GM18499 (cell line): ENCODE results near the gene DEPDC5.
"Not testable (repeated sequence)": the region's sequence is repeated elsewhere in the genome, so short reads cannot be mapped to it uniquely, and the experiment has no call there.

ENCODE experiments used
- ATAC-seq: cut with Tn5 transposase; IDR thresholded peaks from one replicate; pipeline ENCODE4 v1.9.1; 2021; ENCODE audit warnings: moderate number of reproducible peaks; ENCODE audit not compliant: insufficient read depth, unreplicated experiment

The DEPDC5 gene

DNA sequence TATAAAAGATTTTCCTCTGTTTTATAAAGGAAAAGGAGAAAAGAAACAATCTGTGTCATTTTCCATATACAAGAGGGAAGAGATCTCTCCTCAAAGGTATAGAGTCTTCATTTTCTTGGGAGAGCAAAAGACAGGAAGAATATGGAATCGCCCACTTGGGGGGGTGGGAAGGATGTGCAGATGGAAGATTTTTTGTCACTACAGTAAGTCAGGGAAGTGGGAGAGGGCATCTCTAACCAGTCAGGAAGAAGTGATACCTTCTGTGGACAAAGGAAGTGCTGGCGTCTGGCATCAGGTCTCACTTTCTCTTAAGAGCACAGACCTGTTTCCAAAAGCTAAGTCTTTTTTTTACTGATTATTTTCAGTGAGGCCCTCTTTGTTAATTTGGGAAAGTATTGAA, 5.3 kb upstream of the DEPDC5 start:
- ATAC-seq: no peak

DNA sequence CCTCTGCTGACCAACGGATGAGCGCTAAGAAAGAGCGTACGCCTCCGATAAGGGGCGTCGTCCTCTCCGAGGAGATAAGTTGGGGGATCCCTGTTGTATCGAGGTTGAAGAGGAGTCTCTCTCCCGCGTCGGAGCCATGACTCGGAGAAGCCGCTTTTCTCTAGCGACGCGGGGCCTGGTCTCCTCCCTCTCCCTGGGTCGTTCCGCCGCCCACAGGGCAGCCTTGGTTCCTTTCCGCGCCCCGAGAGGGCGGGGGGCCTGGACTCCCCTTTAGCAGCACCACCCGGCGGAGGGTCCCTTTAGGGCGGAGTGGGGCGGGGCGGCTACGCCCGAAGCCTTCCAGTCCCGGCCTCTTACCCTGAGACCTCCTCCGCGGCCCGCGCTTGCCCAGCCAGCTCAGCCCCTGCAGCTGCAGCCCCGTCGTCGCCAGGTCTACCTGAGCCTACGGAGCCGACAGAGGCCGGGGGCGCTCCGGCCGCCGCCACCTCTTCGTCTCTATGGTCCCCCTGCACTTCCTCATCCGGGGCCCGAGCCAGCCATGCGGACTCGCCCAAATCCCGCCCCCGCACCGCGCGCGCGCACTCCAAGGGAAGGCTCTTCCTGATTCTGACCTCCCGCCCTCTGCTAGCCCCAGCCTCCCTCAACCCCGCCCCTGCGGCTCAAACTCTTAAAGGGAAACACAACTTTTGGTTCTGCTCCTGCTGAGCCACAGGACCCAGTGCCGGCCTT, 4.0 kb upstream of the DEPDC5 start, which contains the start of gene PRR14L:
Gene PRR14L (minus strand): TSS at position 497 of the 729 bp plus-strand sequence. CDS start 11,272 bp downstream, outside the sequence.
- peak; percentile 42 for ATAC-seq

DNA sequence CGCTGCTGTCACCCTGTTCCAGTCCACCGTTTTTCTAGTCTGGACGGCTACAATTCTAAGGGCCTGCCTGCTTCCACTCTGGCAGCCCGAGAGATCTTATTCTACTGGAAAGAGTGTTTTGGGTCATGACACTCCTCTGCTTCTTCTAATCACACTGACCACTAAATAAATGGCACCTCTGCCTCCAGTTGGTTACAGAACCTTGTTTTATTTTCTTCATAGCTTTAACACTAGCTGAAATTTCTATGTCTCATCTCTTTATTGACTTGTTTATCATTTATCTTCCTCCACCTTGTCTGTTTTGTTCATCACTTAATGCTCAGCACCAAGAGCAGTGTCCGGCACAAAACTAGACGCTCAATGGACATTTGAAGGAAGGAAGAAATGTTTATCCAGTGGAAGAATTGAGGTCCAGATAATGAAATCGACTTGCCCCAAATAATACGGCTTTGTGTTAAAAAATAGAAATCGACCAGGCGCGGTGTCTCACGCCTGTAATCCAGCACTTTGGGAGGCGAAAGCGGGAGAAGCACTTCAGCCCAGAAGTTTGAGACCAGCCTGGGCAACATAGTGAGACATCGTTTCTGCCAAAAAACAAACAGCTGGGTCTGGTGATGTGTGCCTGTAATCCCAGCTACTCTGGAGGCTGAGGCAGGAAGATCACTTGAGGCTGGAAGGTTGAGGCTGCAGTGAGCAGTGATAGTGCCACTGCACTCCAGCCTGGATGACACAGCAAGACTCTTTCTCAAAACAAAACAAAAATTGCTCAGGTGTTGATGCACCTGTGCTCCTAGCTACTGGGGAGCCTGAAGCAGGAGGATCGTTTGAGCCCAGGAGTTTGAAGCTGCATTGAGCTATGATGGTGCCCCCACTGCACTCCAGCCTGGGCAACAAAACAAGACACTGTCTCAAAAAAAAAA, 3.2 kb upstream of the DEPDC5 start:
- no peak for ATAC-seq

DNA sequence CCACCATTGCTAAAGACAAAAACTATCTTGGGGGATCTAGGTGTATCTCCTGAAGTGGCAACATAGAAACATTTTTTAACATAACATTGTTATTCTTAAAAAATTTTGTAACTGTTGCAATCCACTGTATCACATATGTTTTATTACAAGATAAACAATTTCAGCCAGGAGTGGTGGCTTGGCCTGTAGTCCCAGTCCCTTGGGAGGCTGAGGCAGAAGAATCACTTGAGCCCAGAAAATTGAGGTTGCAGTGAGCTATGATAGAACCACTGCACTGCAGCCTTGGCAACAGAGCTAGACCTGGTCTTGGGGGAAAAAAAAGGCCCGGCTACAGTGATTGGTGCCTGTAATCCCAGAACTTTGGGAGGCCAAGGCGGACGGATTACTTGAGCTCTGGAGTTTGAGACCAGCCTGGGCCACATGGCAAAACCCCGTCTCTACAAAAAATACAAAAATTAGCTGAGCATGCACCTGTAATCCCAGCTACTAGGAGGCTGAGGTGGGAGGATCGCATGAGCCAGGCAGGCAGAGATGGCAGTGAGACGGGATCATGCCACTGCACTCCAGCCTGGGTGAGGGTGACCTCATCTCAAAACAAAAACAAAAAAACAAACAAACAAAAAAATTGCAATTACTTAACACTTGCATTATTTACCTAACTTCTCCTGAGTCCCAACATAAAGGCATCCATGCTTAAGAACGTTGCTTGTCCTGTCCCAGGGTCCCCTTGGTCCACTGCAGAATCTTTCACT, 1.5 kb upstream of the DEPDC5 start:
- no peak for ATAC-seq

DNA sequence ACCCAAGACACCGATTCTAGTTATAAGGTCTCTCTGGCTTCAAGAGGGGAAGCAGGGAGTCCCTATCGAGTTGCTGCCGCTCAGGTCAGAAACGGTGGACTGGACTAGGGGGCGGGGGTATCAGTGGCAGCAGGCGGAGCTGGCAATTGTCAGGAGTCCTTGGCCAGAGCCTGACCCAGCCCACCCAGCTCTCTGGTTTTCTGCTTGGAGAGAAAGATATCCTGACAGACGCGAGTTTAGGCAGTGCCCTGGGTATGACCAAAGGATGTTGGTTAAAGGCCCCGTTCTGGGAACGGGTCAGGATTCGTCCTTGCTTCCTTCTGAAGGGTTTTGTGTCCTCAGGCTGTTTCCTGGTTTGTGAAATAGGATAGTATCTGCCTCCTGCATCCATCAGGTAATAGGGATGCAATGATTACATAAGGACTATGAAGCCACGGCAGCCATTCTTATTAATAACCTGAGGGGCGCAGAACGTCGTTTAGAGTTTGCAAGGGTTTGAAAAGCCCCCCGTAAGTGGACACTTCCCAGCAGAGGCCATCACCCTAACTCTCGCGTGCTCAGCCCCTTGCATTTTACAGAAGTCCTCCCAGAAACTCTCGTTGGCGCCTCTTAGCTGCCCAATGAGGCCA, 700 bp upstream of the DEPDC5 start:
- no peak for ATAC-seq

DNA sequence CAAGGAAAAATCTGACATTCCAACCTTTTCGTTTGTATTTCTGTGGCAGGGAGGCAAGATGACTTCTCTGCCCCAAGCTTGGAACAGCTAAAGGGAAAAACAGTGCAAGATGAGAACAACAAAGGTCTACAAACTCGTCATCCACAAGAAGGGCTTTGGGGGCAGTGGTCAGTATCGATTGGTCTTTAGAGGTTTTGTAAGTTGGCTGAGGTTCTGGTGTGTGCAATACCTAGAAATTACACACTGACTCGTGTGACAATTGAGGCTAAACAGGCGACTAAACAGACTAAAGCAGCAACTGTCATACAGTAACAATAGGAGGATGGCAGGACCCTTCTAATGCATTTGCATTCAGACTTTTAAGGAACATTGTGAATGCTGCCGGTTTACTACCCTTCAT, 994 bp downstream of the DEPDC5 start:
- no peak for ATAC-seq

DNA sequence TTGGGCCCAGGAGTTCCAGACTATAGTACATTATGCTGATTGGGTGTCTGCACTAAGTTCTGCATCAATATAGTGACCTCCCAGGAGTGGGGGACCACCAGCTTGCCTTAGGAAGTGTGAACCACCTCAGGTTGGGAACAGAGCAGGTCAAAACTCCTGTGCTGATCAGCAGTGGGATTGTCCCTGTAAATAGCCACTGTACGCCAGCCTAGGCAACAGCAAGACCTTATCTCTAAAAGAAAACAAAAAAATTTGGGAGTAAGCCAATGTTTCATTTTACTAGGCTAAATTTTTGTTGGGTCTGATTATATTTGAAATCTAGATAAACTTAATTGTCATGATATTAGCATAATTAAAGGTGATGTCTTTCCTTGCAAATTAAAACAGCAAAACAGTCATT, 3.4 kb downstream of the DEPDC5 start:
- ATAC-seq: no peak

DNA sequence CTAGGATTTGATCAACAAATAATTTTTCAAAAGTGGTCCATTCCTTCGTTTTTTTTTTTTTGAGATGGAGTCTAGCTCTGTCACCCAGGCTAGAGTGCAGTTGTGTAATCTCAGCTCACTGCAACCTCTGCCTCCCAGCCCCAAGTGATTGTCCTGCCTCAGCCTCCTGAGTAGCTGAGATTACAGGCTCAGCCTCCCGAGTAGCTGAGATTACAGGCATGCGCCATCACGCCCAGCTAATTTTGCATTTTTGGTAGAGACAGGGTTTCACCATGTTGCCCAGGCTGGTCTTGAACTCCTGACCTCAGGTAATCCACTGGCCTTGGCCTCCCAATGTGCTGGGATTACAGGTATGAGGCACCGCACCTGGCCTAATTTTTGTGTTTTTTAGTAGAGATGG, 5.0 kb downstream of the DEPDC5 start:
- ATAC-seq: not testable (repeated sequence)

DNA sequence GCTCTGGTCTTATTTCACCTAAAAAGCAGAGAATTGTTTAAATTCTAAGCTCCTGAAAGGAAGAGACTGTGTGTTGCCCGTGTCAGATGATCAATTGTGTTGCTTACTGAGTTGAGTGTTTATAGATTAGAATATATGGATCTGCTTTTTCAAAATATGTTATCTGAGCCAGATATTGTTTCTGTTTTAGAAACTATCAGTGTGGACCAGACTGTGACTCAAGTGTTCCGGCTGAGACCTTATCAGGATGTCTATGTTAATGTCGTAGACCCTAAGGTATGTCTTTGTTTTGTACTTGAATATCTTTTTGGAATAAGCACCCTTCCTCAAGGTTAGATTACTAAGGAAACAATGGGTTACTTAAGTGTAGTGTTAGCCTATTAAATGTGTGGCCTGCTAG, 11.0 kb downstream of the DEPDC5 start:
- ATAC-seq: no peak

DNA sequence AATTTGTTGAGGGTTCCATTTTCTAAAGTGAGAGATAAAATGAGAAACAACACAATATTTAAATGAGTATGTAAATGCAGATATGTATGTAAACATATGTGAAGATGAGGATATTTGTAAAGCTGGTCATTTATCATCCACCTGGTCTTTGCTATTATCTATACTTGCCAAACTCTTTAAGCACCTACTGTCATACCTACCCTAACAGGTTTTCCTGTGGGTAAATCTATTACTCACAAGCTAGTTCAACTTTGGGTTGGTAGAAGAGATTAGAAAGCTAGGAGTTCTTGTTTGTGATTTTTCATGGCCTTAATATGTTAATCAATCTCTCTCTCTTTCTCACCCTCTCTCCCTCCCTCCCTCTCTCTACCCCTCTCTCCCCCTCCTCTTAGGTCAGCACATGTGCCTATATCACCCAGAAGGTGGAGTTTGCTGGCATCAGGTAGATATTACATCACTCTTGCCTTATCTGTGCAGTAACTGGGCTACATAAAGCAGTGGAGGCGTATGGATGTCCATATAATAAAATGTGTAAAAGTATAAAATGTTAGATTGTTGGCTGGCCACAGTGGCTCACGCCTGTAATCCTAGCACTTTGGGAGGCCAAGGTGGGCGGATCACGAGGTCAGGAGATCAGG, 14.7 kb downstream of the DEPDC5 start:
- ATAC-seq: no peak

DNA sequence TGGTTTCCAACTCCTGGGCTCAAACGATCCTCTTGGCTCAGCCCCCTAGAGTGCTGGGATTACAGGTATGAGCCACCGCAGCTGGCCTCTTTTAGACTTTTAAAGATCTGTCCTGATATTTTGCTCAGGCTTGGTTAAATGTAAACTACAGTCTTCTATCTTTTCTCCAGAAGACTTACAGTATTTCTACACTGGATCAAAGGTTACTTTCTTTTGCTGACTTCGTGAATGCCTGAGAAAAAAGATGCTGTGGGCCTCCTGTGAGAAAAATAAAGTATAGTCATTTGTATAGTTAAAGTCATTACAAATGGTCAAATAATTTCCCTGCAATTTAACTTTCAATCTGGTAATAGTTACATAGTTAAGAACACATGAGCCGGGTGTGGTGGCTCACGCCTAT, 19.6 kb downstream of the DEPDC5 start:
- no peak for ATAC-seq

DNA sequence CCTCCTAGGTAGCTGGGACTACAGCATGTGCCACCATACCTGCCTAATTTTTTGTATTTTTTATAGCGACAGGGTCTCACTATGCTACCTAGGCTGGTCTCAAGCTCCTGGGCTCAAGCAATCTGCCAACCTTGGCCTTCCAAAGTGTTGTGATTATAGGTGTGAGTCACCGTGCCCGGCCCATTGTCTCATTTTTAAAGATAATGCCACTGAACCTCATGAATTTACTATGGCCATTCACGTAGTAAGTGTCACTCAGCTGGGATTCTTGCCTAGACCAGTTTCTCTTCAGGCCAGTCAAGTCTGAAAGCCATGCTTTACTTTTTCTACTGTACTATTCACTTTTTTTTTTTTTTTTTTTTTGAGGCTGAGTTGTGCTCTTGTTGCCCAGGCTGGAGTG, 22.4 kb downstream of the DEPDC5 start:
- no peak for ATAC-seq

DNA sequence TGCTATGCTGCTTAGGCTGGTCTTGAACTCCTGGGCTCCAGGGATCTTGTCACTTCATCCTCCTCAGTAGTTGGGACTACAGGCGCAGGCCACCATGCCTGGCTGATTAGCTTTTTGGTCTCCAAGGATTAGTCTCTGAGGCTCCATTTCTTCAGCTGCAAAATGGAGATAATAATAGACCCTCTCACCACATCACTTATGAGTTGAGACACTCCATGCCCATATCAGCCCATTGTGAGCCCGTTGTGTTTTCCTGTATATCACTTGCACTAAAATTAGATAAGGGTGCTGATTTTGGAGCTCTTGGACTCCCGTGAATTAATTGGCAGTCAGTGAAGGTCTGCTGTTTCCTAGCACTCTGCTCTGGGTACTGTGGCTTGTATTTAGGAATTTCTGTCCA, 36.0 kb downstream of the DEPDC5 start:
- no peak for ATAC-seq

DNA sequence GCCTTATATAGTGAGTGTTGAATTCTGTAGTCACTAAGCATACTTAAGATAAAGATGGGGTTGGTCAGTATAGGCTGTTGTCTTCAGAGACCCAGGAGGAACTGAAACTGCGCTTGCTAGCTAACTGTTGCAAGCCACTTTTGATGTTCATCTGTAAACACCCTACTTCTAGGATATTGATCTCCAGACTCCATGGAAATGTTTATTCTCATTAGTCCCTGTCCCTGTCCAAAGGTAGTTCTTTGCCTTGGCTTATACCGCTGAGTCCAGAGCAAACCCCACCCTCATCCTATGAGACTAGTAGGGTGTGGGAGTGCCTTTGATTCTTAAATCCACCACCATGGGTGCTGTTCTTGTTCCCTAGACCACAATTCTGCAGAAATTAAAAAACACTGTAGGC, 36.4 kb downstream of the DEPDC5 start:
- no peak for ATAC-seq

DNA sequence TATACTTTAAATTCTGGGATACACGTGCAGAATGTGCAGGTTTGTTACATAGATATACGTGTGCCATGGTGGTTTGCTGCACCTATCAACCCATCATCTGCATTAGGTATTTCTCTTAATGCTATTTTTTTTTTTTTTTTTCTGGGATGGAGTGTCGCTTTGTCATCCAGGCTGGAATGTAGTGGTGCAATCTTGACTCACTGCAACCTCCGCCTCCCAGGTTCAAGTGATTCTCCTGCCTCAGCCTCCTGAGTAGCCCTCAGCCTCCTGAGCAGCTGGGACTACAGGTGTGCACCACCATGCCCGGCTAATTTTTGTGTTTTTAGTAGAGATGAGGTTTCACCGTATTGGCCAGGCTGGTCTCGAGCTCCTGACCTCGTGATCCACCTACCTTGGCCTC, 45.5 kb downstream of the DEPDC5 start:
- not testable (repeated sequence) for ATAC-seq

DNA sequence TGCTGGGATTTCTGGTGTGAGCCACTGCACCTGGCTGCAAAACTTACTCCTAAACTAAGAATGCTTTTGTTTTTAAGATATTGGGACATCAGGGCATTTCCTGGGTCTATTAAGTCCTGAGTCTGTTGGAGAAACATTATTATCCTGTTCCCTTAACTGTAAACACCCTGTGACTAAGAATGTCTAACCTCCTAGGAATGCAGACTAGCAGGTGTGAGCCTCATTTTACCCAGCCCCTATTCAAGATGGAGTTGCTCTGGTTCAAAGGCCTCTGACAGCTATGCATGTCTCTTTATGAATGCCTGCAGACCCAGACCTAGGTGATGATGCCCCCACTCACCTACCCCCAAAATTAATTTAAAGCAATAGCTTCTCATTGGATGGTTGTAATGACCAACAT, 46.2 kb downstream of the DEPDC5 start:
- ATAC-seq: no peak

DNA sequence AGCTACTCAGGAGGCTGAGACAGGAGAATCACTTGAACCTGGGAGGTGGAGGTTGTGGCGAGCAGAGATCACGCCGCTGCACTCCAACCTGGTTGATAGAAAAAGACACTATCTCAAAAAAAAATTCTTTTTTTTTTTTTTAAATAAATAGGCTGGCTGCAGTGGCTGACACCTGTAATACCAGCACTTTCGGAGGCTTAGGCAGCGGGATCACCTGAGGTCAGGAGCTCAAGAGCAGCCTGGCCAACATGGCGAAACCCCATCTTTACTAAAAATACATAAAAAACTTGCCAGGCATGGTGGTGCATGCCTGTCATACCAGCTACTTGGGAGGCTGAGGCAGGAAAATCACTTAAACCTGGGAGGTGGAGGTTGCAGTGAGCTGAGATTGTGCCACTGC, 47.0 kb downstream of the DEPDC5 start:
- ATAC-seq: not testable (repeated sequence)

DNA sequence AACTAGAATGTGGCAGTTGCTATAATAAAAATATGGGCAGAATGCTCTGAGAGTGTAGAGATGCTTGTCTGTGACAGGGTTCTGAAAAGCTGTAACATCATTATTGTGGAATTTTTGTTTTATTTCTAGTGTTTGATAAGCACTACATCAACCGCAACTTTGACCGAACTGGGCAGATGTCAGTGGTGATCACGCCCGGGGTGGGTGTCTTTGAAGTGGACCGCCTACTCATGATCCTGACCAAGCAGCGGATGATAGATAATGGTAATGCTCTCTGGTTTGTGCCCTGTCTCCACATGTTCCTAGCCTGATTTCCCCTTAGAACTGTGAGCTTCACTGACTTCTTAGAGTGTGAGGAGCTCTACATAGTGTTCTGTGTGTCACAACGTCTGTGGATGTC, 48.8 kb downstream of the DEPDC5 start:
- ATAC-seq: no peak

DNA sequence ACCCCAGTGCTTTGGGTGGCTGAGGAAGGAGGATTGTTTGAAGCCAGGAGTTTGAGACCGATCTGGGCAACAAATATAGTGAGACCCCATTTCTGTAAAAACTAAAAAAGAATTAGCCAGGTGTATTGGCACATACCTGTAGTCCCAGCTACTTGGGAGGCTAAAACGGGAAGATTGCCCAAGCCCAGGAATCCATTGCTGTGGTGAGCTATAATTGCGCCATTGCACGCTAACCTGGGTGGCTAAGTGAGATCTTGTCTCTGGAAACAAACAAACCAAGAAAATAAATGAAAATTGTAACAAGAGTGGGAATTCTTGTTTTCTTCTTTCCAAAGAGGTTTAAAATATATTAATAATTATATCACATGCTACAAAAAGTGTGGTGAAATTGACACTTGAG, 52.9 kb downstream of the DEPDC5 start:
- no peak for ATAC-seq
